NCI-H1092 treated with DMSO at 0.1 percent for 48 hours (cell line): ENCODE data around the gene TAOK3.
"Not testable (repeated sequence)": the region's sequence is repeated elsewhere in the genome, so short reads cannot be mapped to it uniquely, and the experiment has no call there.

ENCODE experiments used
- DNase-seq: peaks from one replicate; lab custom pipeline; 2025; lab: John Stamatoyannopoulos, UW

Gene TAOK3

DNA sequence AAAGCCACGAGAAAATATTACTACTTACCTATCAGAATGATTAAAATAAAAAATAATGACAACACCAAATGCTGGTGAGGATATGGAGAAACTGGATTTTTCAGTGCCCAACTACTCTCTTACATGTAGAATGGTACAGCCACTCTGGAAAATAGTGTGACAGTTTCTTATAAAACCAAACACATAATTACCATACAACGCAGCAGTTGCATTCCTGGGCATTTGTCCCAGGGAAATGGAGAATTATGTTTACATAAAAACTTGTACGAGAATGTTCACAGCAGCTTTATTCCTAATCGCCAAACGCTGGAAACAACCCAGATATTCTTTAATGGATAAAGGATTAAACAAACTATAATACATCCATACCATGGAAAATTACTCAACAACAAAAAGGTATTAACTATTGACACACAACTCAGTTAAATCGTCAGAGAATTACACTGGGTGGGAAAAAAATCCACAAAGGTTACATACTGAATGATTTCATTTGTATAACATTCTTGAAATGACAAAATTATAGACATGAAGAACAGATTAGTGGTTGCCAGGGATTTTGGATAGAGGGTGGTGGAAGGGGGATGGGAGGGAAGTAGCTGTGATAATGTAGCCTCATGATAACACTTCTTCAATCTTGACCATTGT is 35.4 kb downstream of the TAOK3 start:
- no peak for DNase-seq

DNA sequence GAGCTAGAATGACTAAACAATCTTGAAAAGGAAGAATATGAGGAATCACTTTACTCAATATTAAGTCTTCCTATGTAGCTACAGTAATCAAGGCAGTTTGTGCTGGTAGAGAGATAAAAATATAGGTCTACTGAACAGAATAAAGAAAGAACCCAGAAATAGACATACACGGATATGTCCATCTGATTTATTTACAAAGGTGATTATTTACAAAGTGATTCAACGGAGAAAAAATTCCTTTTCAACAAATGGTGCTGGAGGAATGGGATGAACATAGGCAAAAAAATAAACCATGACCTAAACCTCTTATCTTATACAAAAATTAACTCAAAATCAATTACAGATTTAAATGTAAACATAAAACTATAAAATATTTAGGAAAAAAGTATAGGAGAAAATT is 36.6 kb downstream of the TAOK3 start:
- DNase-seq = no peak

GRCh38 chr12:118334939-118335567 is 37.7 kb downstream of the TAOK3 start:
- no peak for DNase-seq

- DNase-seq = no peak
Observed at GRCh38 chr12:118334241-118334640, 38.5 kb downstream of the TAOK3 start.

GRCh38 chr12:118332511-118332910 is 40.2 kb downstream of the TAOK3 start:
- DNase-seq = no peak

DNA sequence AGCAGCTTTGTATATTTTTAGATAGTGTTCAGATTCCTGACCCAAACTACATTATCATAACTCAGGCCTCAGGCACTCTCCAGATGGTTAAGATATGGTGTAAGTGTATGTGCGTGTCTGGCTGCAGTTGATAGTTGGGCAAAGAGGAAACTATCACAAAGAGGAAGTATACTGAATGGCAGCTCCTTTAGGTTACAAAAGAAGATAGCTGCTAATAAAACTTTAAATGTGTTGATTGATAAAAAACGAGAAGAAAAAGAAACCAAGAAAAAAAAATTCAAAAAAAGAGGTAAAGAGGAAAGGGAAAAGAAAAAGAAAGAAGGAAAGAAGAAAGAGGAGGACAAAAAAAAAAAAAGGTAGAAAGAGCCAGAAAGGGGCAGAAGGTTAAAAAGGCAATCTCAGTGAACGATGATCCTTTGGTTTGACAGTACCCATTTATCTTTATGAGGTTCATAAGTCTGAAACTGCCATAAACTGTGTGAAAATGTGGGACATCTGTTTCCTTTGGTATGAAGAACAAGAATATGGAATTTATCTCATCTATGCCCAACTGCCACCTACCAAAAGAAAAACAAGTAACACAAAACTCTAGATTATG is 42.2 kb downstream of the TAOK3 start:
- no peak for DNase-seq

DNA sequence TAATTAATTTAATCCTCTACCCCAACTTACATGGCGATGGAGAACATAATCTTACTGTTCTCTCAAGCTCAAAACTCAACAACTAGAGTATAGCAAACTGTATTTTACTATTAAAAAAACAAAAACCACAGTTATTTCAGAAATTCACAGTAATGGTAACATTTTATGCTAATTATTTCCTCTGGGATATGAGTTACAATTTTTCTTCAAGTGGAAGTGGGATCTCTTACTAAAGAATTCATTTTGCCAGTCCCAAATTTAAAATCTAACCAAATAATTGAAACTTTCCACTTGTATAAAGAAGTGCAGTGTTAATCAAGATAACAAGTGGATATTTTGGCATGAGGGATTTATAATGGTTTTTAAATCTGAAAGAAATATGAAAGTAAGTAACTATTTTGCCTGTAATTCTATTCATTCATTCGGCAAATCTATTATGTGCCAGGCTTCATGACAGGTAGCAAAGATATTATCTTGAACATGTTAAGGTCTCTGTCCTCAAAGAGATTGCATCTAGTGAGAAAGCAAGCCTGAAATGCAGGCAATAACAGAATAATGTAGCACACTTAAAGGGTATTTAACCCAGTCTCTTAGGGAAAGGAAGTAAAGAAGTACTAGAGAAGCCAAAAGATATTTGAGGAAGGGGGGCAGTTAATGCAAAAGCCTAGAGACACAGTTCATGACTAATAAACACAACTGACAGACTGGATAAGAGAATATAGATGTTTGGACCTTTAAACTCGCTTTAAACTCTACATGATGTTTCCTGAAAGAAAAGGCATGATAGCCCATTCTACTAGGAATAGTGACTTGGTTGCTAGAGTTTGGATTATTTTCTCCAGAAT is 44.0 kb downstream of the TAOK3 start:
- DNase-seq = no peak

GRCh38 chr12:118327391-118327790 is 45.3 kb downstream of the TAOK3 start:
- no peak for DNase-seq

- no peak for DNase-seq
Observed at GRCh38 chr12:118326991-118327390, 45.7 kb downstream of the TAOK3 start.

GRCh38 chr12:118325081-118325480 is 47.6 kb downstream of the TAOK3 start:
- no peak for DNase-seq

DNA sequence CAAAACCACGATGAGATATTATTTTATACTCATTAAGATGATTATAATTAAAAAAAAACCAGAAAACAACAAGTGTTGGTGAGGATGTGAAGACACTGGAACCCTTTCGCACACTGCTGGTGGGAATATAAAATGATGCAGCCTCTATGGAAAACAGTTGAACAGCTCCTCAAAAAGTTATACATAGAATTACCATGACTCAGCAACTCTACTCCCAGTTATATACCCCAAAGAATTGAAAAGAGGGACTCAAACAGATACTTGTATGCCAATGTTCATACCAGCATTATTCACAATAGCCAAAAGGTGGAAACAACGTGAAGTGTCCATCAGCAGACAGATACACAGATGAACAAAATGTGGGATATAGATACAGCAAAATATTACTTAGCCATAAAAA is 53.1 kb downstream of the TAOK3 start:
- DNase-seq = no peak

DNA sequence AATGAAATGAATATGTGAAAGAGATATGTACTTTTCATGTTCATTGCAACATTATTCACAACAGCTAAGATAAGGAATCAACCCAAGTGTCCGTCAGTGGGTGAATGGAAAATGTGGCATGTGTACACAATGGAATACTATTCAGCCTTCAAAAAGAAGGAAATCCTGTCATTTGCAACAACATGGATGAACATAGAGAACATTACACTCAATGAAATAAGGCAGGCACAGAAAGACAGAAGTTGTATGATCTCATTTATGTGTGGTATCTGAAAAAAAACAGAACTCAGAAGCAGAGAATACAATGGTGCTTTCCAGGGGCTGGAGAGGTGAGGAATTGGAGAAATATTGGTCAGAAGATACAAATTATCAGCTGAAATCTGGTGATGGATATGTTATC is 54.0 kb downstream of the TAOK3 start:
- no peak for DNase-seq

GRCh38 chr12:118317729-118318128 is 55.0 kb downstream of the TAOK3 start:
- no peak for DNase-seq

- DNase-seq = no peak
Observed at GRCh38 chr12:118315821-118316220, 56.9 kb downstream of the TAOK3 start.

DNA sequence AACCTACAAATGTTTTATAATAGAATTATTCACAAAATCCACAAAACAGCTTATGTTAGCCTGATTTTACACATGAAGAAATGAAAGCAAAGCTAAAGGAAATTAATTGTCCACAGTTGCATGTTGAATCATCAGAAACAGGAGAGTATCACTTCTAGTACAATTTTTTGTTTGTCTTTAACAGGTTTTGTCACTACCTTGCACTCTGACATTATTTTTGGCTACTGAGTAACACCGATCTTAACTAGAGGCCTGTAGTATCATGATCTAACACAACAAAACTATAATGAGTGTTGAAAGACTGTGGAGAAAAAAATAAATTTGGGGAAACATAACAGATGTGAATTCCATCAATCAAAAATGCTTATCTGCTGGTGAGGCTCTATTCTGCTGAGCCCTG is 60.1 kb downstream of the TAOK3 start:
- no peak for DNase-seq

DNA sequence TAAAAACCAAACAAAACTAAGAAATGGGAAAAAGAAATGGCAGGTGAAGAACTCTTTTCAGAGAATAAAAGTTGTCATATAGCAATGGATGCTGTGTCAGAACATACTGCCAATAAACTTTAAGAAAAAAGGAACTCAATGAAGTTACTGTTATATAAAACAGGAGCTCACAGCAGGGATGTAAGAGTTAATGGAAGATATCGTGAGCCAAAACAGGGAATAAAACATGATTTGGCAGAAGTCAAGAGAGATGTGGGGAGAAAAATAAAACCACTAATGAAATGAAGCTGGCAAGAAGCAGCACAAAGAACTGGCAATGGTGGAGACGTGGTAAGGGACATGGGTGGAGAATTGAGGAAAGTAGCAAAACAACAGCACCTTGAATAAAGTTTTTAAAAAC is 61.0 kb downstream of the TAOK3 start:
- no peak for DNase-seq

DNA sequence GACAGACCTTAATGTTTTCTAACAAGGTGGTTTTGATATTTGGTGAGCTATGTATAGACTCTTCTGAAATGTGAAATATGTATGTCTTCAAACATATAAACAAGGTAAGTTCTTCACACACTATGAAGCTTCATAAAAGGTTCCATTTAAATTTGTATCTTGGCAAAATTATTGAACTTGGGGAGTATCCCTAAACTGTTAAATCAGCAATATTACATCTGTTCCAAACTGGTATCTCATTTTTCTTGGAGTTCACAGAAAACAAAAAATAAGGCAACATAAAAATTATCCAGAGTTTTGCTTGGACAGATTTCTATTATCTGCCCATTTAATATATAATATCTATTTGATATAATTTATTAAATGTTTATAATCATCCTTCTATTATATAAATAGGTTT is 62.4 kb downstream of the TAOK3 start:
- DNase-seq = no peak

DNA sequence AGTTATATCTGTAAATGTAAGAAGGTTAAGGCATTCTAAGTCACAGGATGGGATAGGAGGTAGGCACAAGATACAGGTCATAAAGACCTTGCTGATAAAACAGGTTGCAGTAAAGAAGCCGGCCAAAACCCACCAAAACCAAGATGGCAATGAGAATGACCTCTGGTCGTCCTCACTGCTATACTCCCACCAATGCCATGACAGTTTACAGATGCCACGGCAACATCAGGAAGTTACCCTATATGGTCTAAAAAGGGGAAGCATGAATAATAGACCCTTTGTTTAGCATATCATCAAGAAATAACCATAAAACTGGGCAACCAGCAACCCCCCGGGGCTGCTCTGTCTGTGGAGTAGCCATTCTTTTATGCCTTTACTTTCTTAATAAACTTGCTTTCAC is 64.7 kb downstream of the TAOK3 start:
- DNase-seq = not testable (repeated sequence)

- DNase-seq = no peak
Observed at GRCh38 chr12:118307069-118307954, 65.4 kb downstream of the TAOK3 start.

GRCh38 chr12:118304093-118304492 is 68.6 kb downstream of the TAOK3 start:
- DNase-seq = no peak

DNA sequence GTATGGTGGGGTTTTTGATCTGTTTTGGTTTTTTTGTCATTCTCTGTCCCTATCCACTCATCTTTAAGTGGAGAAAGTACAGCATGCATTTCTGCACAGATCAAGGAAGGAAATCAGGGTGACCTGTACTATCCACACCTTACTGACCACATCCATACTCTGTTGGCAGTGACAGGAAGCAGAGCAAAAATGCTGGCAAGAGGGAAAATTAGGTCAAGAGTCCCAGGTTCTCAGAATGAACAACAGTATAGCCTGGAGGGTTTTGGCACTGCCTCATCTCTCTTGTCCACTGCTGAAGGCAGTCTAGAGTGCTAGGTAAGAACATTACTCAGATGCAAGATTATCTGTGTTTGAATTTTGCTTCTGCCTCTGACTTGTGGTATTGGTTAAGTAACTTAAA is 70.7 kb downstream of the TAOK3 start:
- DNase-seq = no peak
